ENCODE measurements around the gene CHAD.

Gene CHAD

DNA sequence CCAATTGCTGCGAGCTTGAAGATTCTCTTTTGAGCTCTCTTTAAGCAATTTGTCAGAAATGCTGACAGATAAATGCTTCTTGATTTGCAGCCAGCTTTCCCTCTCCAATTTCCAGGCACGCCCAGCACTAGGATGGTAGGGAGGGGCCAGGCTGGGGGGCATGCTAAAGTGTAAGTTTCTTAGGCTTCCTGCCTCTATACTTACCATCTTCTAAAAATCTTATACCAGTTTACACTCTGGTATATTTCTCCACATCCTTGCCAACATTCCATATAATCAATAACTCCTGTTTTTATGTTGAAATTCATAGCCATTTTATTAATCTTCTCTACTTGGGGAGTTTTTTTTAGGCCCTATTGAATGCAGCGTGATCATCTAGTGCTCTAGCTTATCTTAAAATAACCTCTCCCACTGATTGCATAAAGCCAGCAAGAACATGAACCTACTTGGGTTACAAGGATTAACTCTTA is 25.1 kb downstream of the CHAD start:
- Histone ChIP-seq H2BK15ac (ENCODE audit: low read depth, poor library complexity, severe bottlenecking) (no peak overlapping the region), H3K27ac (ENCODE audit: low read length, poor library complexity, severe bottlenecking) (no peak overlapping the region), H3K18ac (ENCODE audit: low read depth in 1 of 2, low read length in 2 of 2) (no peak overlapping the region), H3K14ac (ENCODE audit: low read length in 2 of 2) (no peak overlapping the region), H3K27me3 (ENCODE audit: control insufficient read depth in 1 of 2, insufficient read depth in 1 of 2, low read length in 2 of 2) (no peaks in the 10 kb centered on the region), H3K36me3 (ENCODE audit: control insufficient read depth in 1 of 2, insufficient read depth in 2 of 2, low read depth in 1 of 2, low read length in 2 of 2) (peaks cover 0 to 6% of the 10 kb centered on the region in 2 experiments), H3K4ac (ENCODE audit: low read depth in 1 of 2, low read length in 2 of 2) (no peak overlapping the region), H3K79me1 (replicated peaks; ENCODE audit: low read length, poor library complexity, severe bottlenecking) (peaks cover 16% of the 10 kb centered on the region), H3K4me3 (ENCODE audit: insufficient read depth in 1 of 2, low read depth in 1 of 2, low read length in 2 of 2) (no peak overlapping the region), H3K4me2 (ENCODE audit: low read length, poor library complexity, severe bottlenecking) (no peak overlapping the region), H2BK12ac (ENCODE audit: low read length in 2 of 2) (no peak overlapping the region), H2BK120ac (ENCODE audit: low read depth, low read length) (no peak overlapping the region), H4K8ac (ENCODE audit: low read length) (no peak overlapping the region), H3K4me1 (ENCODE audit: control insufficient read depth, insufficient read depth, low read depth, low read length) (peaks cover 2% of the 10 kb centered on the region), H3K9me3 (ENCODE audit: control insufficient read depth, low read length) (no peaks in the 10 kb centered on the region), H4K91ac (ENCODE audit: low read length) (no peak overlapping the region), H3K23ac (ENCODE audit: low read length in 2 of 2) (no peak overlapping the region), H2AK5ac (ENCODE audit: low read length, severe bottlenecking) (no peak overlapping the region), H2AFZ (ENCODE audit: low read depth, low read length) (no peak overlapping the region), H3K9ac (ENCODE audit: low read length) (no peak overlapping the region), H2BK5ac (ENCODE audit: low read depth, low read length, poor library complexity, severe bottlenecking) (no peak overlapping the region)
- 50% methylated on average over 3 of the region's 3 CpGs for WGBS
- DNase-seq: no peak

DNA sequence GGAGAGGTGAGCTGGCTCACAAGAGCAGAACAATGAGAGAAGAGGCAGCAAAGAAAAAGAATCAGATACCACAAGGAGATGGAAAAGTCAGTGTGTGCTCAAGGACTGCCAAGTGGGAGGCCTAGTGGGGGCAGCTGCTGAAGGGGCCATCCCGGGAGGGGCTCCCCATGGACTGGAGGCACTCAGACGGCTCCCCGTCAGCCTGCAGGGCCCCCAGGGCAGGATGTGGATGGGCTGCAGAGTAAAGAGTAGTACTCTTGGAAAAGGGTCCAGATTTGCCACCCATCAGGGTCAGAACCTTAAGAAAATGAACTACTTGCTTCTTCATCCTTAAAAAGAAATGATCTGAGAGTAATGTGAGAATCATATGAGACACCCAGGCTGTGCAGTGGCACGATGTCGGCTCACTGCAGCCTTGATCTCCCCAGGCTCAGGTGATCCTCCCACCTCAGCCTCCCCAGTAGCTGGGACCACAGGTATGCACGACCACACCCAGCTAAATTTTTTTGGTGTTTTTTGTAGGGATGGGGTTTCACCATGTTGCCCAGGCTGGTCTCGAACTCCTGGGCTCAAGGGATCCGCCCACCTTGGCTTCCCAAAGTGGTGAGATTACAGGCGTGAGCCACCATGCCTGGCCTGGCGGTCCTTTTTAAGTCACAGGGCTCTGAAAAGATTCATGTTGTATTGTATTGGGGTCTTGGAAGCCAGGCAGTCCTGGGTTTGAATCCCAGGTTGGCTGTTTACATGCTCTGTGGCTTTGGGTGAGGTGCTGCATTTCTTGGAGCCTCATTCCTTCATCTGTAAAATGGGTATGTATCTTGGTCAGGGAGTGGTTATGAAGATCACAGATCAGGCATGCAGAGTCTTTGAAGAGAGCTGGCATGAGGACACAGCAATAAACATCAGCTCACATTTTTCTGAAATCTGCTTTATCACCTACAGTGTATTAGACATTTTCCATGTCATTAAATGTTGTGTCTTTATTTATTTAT is 27.5 kb downstream of the CHAD start:
- no peak overlapping the region for H3K14ac ChIP-seq (ENCODE audit: low read length in 2 of 2)
- no peak overlapping the region for H4K91ac ChIP-seq (ENCODE audit: low read length)
- H2AFZ ChIP-seq (ENCODE audit: low read depth, low read length): no peak overlapping the region
- DNase-seq: no peak
- no peak overlapping the region for H3K23ac ChIP-seq (ENCODE audit: low read length in 2 of 2)
- H3K27me3 ChIP-seq (ENCODE audit: control insufficient read depth in 1 of 2, insufficient read depth in 1 of 2, low read length in 2 of 2): no peaks in the 10 kb centered on the region
- 94% methylated on average over 8 of the region's 10 CpGs for WGBS
- no peak overlapping the region for H3K4me3 ChIP-seq (ENCODE audit: insufficient read depth in 1 of 2, low read depth in 1 of 2, low read length in 2 of 2)
- no peak overlapping the region for H3K9ac ChIP-seq (ENCODE audit: low read length)
- H2BK120ac ChIP-seq (ENCODE audit: low read depth, low read length): no peak overlapping the region
- H3K4ac ChIP-seq (ENCODE audit: low read depth in 1 of 2, low read length in 2 of 2): no peak overlapping the region
- no peaks in the 10 kb centered on the region for H3K9me3 ChIP-seq (ENCODE audit: control insufficient read depth, low read length)
- no peak overlapping the region for H3K27ac ChIP-seq (ENCODE audit: low read length, poor library complexity, severe bottlenecking)
- no peak overlapping the region for H4K8ac ChIP-seq (ENCODE audit: low read length)
- peaks cover 2% of the 10 kb centered on the region for H3K4me1 ChIP-seq (ENCODE audit: control insufficient read depth, insufficient read depth, low read depth, low read length)
- peaks cover 5 to 6% of the 10 kb centered on the region in 2 experiments for H3K36me3 ChIP-seq (ENCODE audit: control insufficient read depth in 1 of 2, insufficient read depth in 2 of 2, low read depth in 1 of 2, low read length in 2 of 2)
- no peak overlapping the region for H3K18ac ChIP-seq (ENCODE audit: low read depth in 1 of 2, low read length in 2 of 2)
- no peak overlapping the region for H2BK15ac ChIP-seq (ENCODE audit: low read depth, poor library complexity, severe bottlenecking)
- peaks cover 14% of the 10 kb centered on the region for H3K79me1 ChIP-seq (replicated peaks; ENCODE audit: low read length, poor library complexity, severe bottlenecking)
- no peak overlapping the region for H2AK5ac ChIP-seq (ENCODE audit: low read length, severe bottlenecking)
- no peak overlapping the region for H3K4me2 ChIP-seq (ENCODE audit: low read length, poor library complexity, severe bottlenecking)
- no peak overlapping the region for H2BK5ac ChIP-seq (ENCODE audit: low read depth, low read length, poor library complexity, severe bottlenecking)
- H2BK12ac ChIP-seq (ENCODE audit: low read length in 2 of 2): no peak overlapping the region

- Histone ChIP-seq H3K9me3 (ENCODE audit: control insufficient read depth, low read length) (no peaks in the 10 kb centered on the region), H3K4me1 (ENCODE audit: control insufficient read depth, insufficient read depth, low read depth, low read length) (peaks cover 2% of the 10 kb centered on the region), H3K18ac (ENCODE audit: low read depth in 1 of 2, low read length in 2 of 2) (no peak overlapping the region), H3K14ac (ENCODE audit: low read length in 2 of 2) (no peak overlapping the region), H3K4me3 (ENCODE audit: insufficient read depth in 1 of 2, low read depth in 1 of 2, low read length in 2 of 2) (no peak overlapping the region), H2BK5ac (ENCODE audit: low read depth, low read length, poor library complexity, severe bottlenecking) (no peak overlapping the region), H2BK15ac (ENCODE audit: low read depth, poor library complexity, severe bottlenecking) (no peak overlapping the region), H3K27ac (ENCODE audit: low read length, poor library complexity, severe bottlenecking) (no peak overlapping the region), H3K4me2 (ENCODE audit: low read length, poor library complexity, severe bottlenecking) (no peak overlapping the region), H3K9ac (ENCODE audit: low read length) (no peak overlapping the region), H4K8ac (ENCODE audit: low read length) (no peak overlapping the region), H2AFZ (ENCODE audit: low read depth, low read length) (no peak overlapping the region), H3K27me3 (ENCODE audit: control insufficient read depth in 1 of 2, insufficient read depth in 1 of 2, low read length in 2 of 2) (no peaks in the 10 kb centered on the region), H4K91ac (ENCODE audit: low read length) (no peak overlapping the region), H2BK12ac (ENCODE audit: low read length in 2 of 2) (no peak overlapping the region), H3K36me3 (ENCODE audit: control insufficient read depth in 1 of 2, insufficient read depth in 2 of 2, low read depth in 1 of 2, low read length in 2 of 2) (peaks cover 5 to 6% of the 10 kb centered on the region in 2 experiments), H2BK120ac (ENCODE audit: low read depth, low read length) (no peak overlapping the region), H3K23ac (ENCODE audit: low read length in 2 of 2) (no peak overlapping the region), H3K4ac (ENCODE audit: low read depth in 1 of 2, low read length in 2 of 2) (no peak overlapping the region), H3K79me1 (replicated peaks; ENCODE audit: low read length, poor library complexity, severe bottlenecking) (peaks cover 14% of the 10 kb centered on the region), H2AK5ac (ENCODE audit: low read length, severe bottlenecking) (no peak overlapping the region)
- 91% methylated on average over 4 of the region's 4 CpGs for WGBS
- DNase-seq: no peak
Observed at GRCh38 chr17:50440172-50440837, 28.4 kb downstream of the CHAD start.

DNA sequence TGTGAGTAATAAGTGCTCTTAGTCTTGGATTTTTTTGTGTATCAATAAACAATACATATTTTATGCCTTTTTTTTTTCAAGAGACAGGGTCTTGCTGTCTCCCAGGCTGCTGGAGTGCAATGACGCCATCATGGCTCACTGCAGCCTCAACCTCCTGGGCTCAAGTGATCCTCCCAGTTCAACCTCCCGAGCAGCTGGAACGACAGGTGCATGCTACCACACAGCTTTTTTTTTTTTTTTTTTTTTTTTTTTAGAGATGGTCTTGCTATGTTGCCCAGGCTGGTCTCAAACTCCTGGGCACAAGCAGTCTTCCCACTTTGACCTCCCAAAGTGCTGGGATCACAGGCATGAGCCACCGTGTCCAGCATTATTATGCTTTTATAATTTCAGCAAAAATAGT is 29.7 kb downstream of the CHAD start:
- Histone ChIP-seq H3K9ac (ENCODE audit: low read length) (no peak overlapping the region), H4K8ac (ENCODE audit: low read length) (no peak overlapping the region), H3K79me1 (replicated peaks; ENCODE audit: low read length, poor library complexity, severe bottlenecking) (peaks cover 16% of the 10 kb centered on the region), H3K4ac (ENCODE audit: low read depth in 1 of 2, low read length in 2 of 2) (no peak overlapping the region), H2AK5ac (ENCODE audit: low read length, severe bottlenecking) (no peak overlapping the region), H3K36me3 (ENCODE audit: control insufficient read depth in 1 of 2, insufficient read depth in 2 of 2, low read depth in 1 of 2, low read length in 2 of 2) (peaks cover 5 to 6% of the 10 kb centered on the region in 2 experiments), H2AFZ (ENCODE audit: low read depth, low read length) (no peak overlapping the region), H3K4me1 (ENCODE audit: control insufficient read depth, insufficient read depth, low read depth, low read length) (peaks cover 2% of the 10 kb centered on the region), H2BK5ac (ENCODE audit: low read depth, low read length, poor library complexity, severe bottlenecking) (no peak overlapping the region), H3K27ac (ENCODE audit: low read length, poor library complexity, severe bottlenecking) (no peak overlapping the region), H3K4me2 (ENCODE audit: low read length, poor library complexity, severe bottlenecking) (no peak overlapping the region), H2BK120ac (ENCODE audit: low read depth, low read length) (no peak overlapping the region), H2BK15ac (ENCODE audit: low read depth, poor library complexity, severe bottlenecking) (no peak overlapping the region), H3K9me3 (ENCODE audit: control insufficient read depth, low read length) (no peaks in the 10 kb centered on the region), H2BK12ac (ENCODE audit: low read length in 2 of 2) (no peak overlapping the region), H4K91ac (ENCODE audit: low read length) (no peak overlapping the region), H3K18ac (ENCODE audit: low read depth in 1 of 2, low read length in 2 of 2) (no peak overlapping the region), H3K23ac (ENCODE audit: low read length in 2 of 2) (no peak overlapping the region), H3K4me3 (ENCODE audit: insufficient read depth in 1 of 2, low read depth in 1 of 2, low read length in 2 of 2) (no peak overlapping the region), H3K27me3 (ENCODE audit: control insufficient read depth in 1 of 2, insufficient read depth in 1 of 2, low read length in 2 of 2) (no peaks in the 10 kb centered on the region), H3K14ac (ENCODE audit: low read length in 2 of 2) (no peak overlapping the region)
- DNase-seq: no peak
- 100% methylated on average over 1 of the region's 4 CpGs for WGBS
